NOMO-1 treated with DMSO at 0.1 percent for 48 hours (cell line): Measurements from ENCODE around the gene OR10H5.
"Not testable (repeated sequence)": the region's sequence is repeated elsewhere in the genome, so short reads cannot be mapped to it uniquely, and the experiment has no call there.

Experiments used
- DNase-seq: peaks from one replicate; lab custom pipeline; 2025; ENCODE audit not compliant: unreplicated experiment; lab: John Stamatoyannopoulos, UW

The OR10H5 gene

DNA sequence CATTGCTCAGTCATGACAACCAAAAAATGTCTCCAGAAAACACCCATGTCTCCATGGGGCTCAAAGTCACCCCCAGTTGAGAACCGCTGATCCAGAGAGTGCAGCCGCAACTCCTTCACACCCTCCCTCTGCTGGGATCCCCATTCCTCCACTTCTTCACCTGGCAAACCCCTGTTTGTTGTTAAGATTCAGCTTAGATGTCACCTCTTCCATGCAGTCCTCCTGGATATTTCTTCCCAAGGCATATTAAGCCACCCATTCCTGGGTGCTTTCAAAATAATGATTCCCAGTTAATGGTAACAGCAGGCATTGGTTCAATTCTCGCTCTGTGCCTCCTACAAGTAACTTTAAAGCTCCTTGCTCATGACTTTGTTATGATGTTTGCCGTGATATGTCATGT, 24.0 kb downstream of the OR10H5 start:
- DNase-seq, result no peak

GRCh38 chr19:15812060-15812722, 24.7 kb downstream of the OR10H5 start:
- DNase-seq, result peak; percentile 68

DNA sequence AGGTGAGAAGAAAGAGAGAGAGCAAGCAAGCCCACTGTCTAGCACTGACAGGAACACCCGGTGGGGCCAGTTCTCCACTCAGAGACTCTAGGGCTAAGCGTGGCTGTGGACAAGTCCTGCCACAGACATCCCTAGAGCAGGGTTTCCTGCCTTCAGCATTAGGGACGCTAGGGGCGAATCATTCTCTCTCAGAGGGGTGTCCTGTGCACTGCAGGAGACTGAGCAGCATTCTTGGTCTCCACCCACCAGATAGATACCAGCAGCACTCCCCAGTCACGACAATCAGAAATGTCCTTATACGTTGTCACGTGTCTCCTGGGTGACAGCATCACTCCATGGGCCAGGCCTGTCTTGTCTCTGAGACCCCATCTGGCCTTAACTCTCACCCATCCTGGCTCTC, 26.5 kb downstream of the OR10H5 start:
- no peak for DNase-seq

- no peak for DNase-seq
Measured at GRCh38 chr19:15815306-15815705, 27.8 kb downstream of the OR10H5 start, which contains the start of gene OR10H1. OR10H1 (minus strand) TSS chr19:15815664; CDS start chr19:15808037, 7,627 bp downstream.

GRCh38 chr19:15820646-15821045, 33.2 kb downstream of the OR10H5 start:
- no peak for DNase-seq

GRCh38 chr19:15825753-15826152, 38.3 kb downstream of the OR10H5 start:
- no peak for DNase-seq

GRCh38 chr19:15828121-15828610, 40.7 kb downstream of the OR10H5 start:
- no peak for DNase-seq

DNA sequence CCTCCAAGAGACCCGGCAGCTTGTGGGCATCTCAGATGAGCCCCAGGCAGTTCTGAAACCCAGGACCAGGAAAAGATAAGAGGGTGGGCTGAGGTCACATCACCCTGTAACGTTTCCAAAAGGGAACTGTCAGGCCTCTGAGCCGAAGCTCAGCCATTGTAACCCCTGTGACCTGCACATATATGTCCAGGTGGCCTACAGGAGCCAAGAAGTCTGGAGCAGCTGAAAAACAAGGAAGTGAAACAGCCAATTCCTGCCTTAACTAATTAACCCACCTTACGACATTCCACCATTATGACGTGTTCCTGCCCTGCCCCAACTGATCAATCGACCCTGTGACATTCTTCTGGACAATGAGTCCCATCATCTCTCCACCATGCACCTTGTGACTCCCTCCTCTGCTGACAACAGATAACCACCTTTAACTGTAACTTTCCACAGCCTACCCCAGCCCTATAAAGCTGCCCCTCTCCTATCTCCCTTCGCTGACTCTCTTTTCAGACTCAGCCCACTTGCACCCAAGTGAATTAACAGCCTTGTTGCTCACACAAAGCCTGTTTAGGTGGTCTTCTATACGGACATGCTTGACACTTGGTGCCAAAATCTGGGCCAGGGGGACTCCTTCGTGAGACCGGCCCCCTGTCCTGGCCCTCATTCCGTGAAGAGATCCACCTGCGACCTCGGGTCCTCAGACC, 41.3 kb downstream of the OR10H5 start:
- peak; percentile 20 for DNase-seq

GRCh38 chr19:15829306-15829698, 41.8 kb downstream of the OR10H5 start:
- no peak for DNase-seq

- DNase-seq, result no peak
Measured at GRCh38 chr19:15829786-15830185, 42.3 kb downstream of the OR10H5 start.

GRCh38 chr19:15831626-15832025, 44.2 kb downstream of the OR10H5 start:
- no peak for DNase-seq

- not testable (repeated sequence) for DNase-seq
Measured at GRCh38 chr19:15834232-15834631, 46.8 kb downstream of the OR10H5 start.

GRCh38 chr19:15835565-15836329, 48.3 kb downstream of the OR10H5 start:
- DNase-seq, result peak; percentile 45

- DNase-seq, result peak; percentile 99
Measured at GRCh38 chr19:15836330-15837220, 49.1 kb downstream of the OR10H5 start.

DNA sequence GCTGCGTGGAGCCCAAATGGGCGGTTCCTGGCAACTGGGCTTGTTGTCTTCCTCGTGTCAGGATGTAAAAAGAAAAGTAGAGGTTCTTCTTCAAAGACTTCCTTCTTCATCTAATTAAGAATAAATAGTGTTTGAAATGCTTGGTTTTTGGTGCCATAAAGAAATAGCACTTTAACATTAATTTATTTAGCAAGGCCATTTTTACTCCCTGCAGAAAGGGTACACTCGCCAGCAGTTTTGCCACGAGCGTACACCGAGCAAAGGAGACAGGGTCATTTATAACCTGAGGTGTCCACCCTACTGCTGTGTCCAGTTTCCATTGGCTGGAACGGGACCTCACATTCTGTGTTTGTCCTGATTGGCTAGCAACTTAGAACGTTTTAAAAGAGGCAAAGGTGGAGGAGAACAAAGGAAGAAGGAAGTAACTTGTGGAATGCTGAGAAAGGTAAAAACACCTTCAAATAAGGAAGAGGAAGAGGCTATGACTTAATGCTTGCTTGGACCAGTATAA, 49.8 kb downstream of the OR10H5 start:
- DNase-seq, result no peak

DNA sequence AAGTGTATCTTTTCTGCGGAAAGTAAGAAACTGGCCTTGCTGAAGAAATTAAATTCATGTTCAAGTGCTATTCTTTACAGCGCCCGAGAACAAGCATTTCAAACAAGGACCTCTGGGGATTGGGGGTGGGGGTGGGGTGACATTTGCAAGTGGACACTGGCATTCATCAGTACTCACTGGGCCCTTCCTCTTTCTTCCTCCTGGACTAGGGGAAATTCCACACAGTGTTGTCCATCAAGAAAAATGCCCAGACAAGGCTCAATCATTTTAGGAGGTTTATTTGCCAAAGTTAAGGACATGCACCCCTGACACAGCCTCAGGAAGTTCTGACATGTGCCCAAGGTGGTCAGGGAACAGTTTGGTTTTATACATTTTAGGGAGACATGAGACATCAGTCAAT, 50.9 kb downstream of the OR10H5 start:
- no peak for DNase-seq

DNA sequence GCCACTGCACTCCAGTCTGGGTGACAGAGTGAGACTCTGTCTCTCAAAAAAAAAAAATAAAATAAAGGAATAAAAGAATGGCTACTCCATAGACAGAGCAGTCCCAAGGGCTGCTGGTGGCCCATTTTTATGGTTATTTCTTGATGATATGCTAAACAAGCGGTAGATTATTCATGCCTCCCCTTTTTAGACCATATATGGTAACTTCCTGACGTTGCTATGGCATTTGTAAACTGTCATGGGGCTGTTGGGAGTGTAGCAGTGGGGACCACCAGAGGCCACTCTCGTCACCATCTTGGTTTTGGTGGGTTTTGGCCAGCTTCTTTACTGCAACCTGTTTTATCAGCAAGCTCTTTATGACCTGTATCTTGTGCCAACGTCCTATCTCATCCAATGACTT, 52.4 kb downstream of the OR10H5 start:
- not testable (repeated sequence) for DNase-seq

- no peak for DNase-seq
Measured at GRCh38 chr19:15840833-15841232, 53.4 kb downstream of the OR10H5 start.

- DNase-seq, result no peak
Measured at GRCh38 chr19:15841875-15842569, 54.6 kb downstream of the OR10H5 start.
